ENCODE results near the gene GAS2. TPM values are rescaled to one million over a fixed set of nuclear protein-coding genes. Genes with fewer than 3 reads are reported as not detected.

The GAS2 gene
- total RNA-seq, 1 experiment from 2014 or later = 2.8 TPM

DNA sequence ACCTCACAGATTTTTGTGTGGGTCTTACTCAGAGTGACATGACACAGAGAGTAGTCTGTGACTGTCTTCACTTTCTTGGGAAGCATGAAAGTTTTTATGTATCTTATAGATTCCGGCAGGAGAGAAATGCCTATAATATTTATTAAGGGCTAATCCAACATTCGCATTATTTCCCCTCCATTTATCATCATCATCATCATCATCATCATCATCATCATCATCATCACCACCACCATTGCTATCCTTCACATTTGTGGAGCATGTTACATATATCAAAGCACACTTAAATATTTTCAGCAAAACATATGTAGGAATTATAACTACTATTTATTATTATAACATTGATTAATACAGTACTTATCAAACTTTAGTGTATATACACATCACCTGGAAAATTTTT lies 66.2 kb downstream of the GAS2 start:
- H2AFZ ChIP-seq = no peak overlapping the region
- no peaks in the 10 kb centered on the region; the same call in 1 of the 2 replicates for H3K9me2 ChIP-seq (ENCODE audit: insufficient read depth)
- no peaks in the 10 kb centered on the region for H3K36me3 ChIP-seq (ENCODE audit: low read depth)
- intact Hi-C loops (cut with micrococcal nuclease; ENCODE audit: unreplicated experiment) = no loop called here
- no peak overlapping the region for H3K27ac ChIP-seq
- DNase-seq = no peak
- no peak overlapping the region for H3K4me2 ChIP-seq
- POLR2A ChIA-PET (ENCODE audit: unreplicated experiment) = no interaction called here
- no peaks in the 10 kb centered on the region for H3K79me2 ChIP-seq (ENCODE audit: low read depth)
- no peaks in the 10 kb centered on the region for H3K4me1 ChIP-seq (replicated peaks; ENCODE audit: insufficient read depth)
- no peaks in the 10 kb centered on the region for H4K20me1 ChIP-seq (ENCODE audit: insufficient read depth)
- CTCF ChIA-PET = no interaction called here
- BruUV-seq (replicated peaks) = no TSS peak
- no peaks in the 10 kb centered on the region for H3K9me3 ChIP-seq (ENCODE audit: insufficient read depth, low read depth)
- no peak overlapping the region for H3K4me3 ChIP-seq
- H3K27me3 ChIP-seq (ENCODE audit: insufficient read depth, low read depth) = no peaks in the 10 kb centered on the region
- no peak for TF ChIP-seq EZH2 (IDR thresholded peaks at IDR 0.05; ENCODE audit: low read depth)
- TF ChIP-seq, protein P1, sequence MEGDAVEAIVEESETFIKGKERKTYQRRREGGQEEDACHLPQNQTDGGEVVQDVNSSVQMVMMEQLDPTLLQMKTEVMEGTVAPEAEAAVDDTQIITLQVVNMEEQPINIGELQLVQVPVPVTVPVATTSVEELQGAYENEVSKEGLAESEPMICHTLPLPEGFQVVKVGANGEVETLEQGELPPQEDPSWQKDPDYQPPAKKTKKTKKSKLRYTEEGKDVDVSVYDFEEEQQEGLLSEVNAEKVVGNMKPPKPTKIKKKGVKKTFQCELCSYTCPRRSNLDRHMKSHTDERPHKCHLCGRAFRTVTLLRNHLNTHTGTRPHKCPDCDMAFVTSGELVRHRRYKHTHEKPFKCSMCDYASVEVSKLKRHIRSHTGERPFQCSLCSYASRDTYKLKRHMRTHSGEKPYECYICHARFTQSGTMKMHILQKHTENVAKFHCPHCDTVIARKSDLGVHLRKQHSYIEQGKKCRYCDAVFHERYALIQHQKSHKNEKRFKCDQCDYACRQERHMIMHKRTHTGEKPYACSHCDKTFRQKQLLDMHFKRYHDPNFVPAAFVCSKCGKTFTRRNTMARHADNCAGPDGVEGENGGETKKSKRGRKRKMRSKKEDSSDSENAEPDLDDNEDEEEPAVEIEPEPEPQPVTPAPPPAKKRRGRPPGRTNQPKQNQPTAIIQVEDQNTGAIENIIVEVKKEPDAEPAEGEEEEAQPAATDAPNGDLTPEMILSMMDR (conservative IDR thresholded peaks at IDR 0.05) = no peak
- no peaks in the 10 kb centered on the region for H3F3A ChIP-seq (ENCODE audit: insufficient read depth, low read depth)

DNA sequence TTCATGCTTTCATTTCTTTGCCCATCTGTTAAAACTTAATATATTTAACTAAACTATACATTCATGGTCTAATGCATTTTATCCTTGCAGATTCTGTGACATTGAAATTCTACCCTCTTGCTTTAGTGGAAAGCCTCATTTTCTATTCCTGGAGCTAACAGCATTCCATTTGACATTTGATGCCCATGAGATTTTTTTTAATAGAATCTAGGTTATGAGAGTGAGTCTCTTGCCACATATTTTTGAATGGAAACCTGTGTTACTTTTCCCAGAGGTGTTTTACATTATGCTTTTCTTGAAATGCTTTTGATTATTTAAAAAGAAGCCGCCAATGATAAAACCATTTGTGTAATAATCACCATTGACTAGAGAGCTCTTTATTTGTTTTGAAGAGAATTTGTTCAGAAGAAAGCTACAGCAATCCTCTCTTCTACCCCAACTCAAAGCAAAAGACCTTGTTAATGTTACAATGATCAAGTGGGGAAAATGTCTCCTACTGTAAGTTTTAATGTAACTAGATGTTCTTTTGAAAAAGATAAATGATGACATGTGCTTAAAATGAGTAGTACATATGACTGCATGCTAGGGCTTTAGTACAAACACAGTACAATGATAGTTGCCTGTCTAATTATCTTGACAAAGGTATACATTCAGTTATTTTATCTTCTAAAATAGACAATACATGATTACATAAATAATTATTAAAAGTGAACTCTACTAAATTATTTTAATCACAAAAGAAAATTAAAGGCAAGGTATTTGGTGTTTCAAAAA lies 67.3 kb downstream of the GAS2 start:
- TF ChIP-seq, protein P1 (conservative IDR thresholded peaks at IDR 0.05) = no peak
- TF ChIP-seq EZH2 (IDR thresholded peaks at IDR 0.05; ENCODE audit: low read depth) = no peak
- H4K20me1 ChIP-seq (ENCODE audit: insufficient read depth) = no peaks in the 10 kb centered on the region
- H3K4me2 ChIP-seq = no peak overlapping the region
- DNase-seq = no peak
- ChIA-PET CTCF (no interaction called here), POLR2A (ENCODE audit: unreplicated experiment) (no interaction called here)
- H3K4me3 ChIP-seq = no peak overlapping the region
- H3K27ac ChIP-seq = no peak overlapping the region
- intact Hi-C loops (cut with micrococcal nuclease; ENCODE audit: unreplicated experiment) = no loop called here
- H3K9me2 ChIP-seq (ENCODE audit: insufficient read depth) = no peaks in the 10 kb centered on the region; the same call in 1 of the 2 replicates
- no peaks in the 10 kb centered on the region for H3K79me2 ChIP-seq (ENCODE audit: low read depth)
- H3K27me3 ChIP-seq (ENCODE audit: insufficient read depth, low read depth) = no peaks in the 10 kb centered on the region
- H3K4me1 ChIP-seq (replicated peaks; ENCODE audit: insufficient read depth) = no peaks in the 10 kb centered on the region
- H2AFZ ChIP-seq = no peak overlapping the region
- no peaks in the 10 kb centered on the region for H3F3A ChIP-seq (ENCODE audit: insufficient read depth, low read depth)
- BruUV-seq (replicated peaks) = no TSS peak
- H3K9me3 ChIP-seq (ENCODE audit: insufficient read depth, low read depth) = no peaks in the 10 kb centered on the region
- H3K36me3 ChIP-seq (ENCODE audit: low read depth) = no peaks in the 10 kb centered on the region

DNA sequence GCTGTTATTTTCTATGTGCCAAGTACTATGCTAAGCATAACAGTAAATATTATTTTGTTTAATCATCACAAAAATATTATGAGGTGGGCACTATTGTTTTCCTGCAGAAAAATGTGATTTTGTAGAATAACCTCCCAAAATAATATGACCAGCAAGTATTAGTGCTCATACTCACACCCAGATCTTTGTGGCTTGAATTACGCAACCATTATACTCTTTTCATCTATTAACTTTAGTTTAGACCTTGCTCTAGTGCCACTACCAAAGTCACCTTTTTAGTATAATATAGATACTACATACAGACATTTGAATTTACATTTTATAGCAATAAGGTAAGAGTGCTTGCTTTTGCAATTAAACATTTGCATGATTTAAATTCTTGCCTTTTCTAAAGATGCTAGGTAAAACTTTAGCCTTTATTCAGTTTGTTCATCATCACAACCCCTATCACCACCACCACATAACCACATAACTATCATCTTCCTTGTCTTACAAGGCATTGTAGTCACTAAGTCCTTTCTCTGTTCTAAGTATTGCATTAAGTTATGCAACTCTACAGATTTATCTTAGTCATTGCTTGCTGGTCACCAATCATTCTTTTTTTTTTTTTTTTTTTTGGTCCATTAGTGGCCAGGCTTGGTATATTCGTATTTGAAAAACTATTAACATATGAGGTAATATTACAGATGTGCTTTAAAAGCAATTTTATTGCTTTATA lies 68.4 kb downstream of the GAS2 start:
- Histone ChIP-seq H3F3A (ENCODE audit: insufficient read depth, low read depth) (no peaks in the 10 kb centered on the region), H3K4me1 (replicated peaks; ENCODE audit: insufficient read depth) (no peaks in the 10 kb centered on the region), H4K20me1 (ENCODE audit: insufficient read depth) (no peaks in the 10 kb centered on the region), H3K4me3 (no peak overlapping the region), H3K27ac (no peak overlapping the region), H3K9me3 (ENCODE audit: insufficient read depth, low read depth) (no peaks in the 10 kb centered on the region), H3K36me3 (ENCODE audit: low read depth) (no peaks in the 10 kb centered on the region), H3K9me2 (ENCODE audit: insufficient read depth) (no peaks in the 10 kb centered on the region; the same call in 1 of the 2 replicates), H2AFZ (no peak overlapping the region), H3K4me2 (no peak overlapping the region), H3K79me2 (ENCODE audit: low read depth) (no peaks in the 10 kb centered on the region), H3K27me3 (ENCODE audit: insufficient read depth, low read depth) (no peaks in the 10 kb centered on the region)
- POLR2A ChIA-PET (ENCODE audit: unreplicated experiment) = no interaction called here
- no peak for DNase-seq
- CTCF ChIA-PET = no interaction called here
- intact Hi-C loops (cut with micrococcal nuclease; ENCODE audit: unreplicated experiment) = no loop called here
- no TSS peak for BruUV-seq (replicated peaks)
- TF ChIP-seq, protein P1 (conservative IDR thresholded peaks at IDR 0.05) = no peak
- TF ChIP-seq EZH2 (IDR thresholded peaks at IDR 0.05; ENCODE audit: low read depth) = no peak

Data from PC-9 (cell line).